HK-2 (cell line): Measurements from ENCODE around the gene CHRDL1.

Experiments
- DNase-seq: peaks from one replicate; pipeline ENCODE4 v3.0.0-alpha.2; 2018; ENCODE audit not compliant: unreplicated experiment

The CHRDL1 gene

DNA sequence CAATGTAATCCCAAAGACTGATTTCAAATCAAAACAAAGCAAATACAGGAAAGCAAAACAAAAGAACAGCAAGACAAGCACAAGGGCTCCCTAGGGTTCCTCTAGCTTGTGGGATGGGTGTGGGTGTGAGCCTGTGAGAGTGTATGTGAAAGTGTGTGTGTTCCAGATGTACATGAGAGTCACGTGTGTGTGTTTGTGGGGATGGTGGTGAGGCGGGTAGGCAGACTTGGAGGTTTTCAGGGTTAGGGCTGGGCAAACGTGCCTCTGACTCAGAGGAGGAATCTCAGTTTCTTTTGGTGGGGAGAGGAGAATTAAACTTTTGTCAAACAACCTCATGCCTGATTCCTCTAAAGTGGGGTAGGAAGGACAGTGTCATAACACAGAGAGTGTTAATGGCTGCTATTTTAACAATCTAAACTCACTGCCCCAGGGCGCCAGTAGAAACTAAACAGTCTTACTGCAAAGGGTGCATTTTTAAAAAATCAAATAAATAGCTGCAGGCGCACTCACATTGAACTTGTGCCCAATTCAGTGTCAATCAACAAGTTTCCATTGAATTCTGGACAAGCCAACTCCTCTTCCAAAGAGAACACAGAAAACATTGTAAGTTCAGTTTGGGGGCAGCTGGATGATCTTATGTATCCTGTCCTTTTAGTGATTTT is 51.8 kb downstream of the CHRDL1 start:
- DNase-seq, result no peak

DNA sequence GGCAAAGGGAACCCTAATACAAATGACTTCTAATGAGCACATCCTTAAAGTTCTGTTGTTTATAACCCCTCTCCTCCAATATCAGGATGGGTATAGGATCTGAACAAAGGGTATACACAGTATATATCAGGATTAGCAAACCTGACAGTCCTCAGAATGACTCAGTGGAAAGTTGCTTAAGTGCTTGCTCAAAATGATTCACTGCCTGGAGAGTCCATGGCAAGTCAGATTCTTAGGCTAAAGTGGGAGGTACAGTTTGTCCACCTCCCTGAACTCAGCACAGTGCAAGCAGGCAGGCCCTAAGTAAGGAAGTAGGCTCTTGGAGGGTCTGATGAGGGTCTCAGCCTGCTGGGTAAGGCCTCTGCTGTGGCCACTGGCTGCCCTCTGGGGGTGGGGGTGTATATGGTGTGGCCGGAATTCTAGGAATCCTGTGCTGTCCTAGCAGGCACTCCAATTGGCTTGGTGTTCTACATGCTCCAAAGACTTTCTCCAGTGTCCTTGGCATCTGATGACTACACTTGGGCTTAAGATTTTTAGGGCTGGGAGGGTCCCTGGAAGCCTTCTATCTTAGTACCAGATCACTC is 54.3 kb downstream of the CHRDL1 start:
- peak; percentile 36 for DNase-seq

DNA sequence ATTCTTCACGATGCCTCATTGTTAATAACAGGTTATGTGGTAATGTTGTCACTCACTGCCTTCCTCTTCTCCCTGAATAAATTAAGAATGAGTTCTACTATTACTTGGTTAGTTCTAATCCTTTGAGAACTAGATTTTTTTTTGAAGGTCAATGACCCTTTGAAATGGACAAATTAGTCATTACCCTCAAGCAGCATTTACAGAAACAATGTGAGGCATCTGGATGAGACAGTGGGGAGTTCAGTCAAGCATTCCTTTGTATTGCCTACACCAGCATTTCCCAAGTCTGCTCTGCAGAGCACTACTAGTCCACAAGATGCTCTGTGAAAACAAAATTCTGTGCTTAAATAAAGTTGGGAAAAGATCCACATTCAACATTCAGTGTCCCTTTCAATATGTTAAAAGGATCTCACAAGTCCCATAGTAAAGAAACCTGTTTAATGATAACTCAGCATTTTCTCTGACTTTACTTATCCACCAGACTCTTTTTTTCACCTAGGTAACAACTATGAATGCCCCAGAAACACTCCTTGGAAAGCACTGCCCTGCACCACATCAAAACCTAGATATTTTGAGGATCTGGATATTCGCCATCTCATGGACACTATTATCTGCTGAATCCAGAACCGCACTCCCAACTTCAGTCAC is 60.6 kb downstream of the CHRDL1 start:
- no peak for DNase-seq

DNA sequence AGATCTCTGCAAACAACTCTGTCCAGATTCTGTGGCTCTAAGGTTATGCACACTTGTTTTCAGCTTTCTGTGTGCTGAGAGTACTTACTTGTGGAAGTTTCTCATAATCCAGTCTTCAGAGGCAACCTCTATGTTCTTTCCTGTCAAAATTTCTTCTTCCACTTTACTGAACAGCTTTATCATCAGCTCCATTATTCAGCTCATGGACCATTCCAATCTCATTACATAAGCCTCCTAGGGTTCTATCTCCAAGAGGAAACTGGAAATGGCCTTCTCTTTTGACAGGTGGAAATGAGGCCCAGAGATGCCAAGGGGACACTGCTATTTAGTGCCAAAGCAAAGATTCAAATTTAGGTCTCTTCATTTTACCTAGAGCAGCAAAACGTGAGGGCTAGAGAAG is 61.3 kb downstream of the CHRDL1 start:
- no peak for DNase-seq

DNA sequence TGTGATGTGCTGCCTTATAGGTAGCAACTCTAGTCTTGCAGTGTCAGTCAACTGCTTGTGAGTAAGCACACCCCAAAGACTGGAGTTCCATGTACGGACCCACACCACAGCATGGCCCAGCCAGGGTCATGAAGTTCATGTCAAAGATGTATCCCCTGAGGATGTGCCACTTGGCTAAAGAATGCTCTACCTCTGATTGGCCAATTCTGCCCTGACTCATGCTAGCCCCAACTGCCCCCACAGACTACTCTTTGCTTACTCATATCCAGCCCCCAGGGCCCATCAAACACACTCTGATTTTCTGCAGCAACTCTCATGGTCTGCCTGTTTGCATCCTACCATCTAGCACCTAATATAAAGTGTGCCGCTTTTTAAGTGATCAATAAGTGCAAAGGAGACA is 62.5 kb downstream of the CHRDL1 start:
- peak; percentile 20 for DNase-seq

DNA sequence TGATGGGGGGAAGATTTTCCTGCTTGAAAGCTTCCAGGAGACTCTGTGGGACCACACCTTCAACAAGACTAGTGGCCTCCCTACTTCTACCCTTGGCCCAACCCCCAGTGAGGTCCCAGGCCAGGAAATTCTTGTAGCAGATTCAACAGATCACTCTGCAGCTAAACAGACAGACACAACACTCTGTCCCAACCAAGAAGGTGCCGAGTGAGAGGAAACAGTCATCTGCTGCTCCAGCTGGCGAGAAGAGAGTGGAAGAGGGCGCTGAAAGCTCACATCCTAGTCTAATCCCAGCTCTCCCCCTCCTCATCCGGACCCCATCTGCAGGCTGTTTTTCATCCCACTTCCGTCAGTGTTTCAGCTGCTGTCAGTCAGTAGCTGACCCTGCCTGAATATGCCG is 63.4 kb downstream of the CHRDL1 start:
- DNase-seq, result no peak

DNA sequence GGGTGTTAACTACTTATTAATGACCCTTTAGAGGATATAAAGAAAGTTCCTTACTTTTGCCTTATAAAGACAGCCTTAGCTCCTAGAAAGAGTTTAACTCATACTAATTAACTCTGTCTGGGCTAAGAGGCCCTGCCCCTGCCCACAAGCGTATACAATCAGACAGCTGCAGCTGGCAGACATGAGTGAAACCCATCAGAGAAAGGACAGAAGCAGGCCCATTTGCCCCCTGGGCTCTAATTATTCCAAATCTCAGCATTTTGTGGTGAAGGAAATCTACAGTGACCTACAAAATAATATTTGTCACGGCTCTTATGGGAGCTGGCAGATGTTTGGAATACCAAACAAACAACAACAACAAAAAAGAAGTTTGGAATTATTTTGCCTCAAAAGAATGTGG is 71.8 kb downstream of the CHRDL1 start:
- DNase-seq, result no peak

DNA sequence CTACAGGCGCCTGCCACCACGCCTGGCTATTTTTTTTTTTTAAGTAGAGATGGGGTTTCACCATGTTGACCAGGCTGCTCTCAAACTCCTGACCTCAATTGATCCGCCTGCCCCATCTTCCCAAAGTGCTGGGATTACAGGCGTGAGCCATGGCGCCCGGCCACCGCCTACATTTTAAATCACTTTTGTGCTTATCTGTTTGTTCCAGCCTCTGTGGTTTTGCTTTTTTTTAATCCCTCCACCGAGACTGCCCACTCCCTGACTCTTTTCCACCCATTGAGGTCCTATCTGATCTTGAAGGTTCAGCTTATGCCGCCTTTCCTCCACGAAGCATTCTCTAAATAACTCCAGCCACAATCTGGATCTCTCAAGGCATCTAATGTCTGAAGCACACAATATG is 73.5 kb downstream of the CHRDL1 start:
- DNase-seq, result no peak

DNA sequence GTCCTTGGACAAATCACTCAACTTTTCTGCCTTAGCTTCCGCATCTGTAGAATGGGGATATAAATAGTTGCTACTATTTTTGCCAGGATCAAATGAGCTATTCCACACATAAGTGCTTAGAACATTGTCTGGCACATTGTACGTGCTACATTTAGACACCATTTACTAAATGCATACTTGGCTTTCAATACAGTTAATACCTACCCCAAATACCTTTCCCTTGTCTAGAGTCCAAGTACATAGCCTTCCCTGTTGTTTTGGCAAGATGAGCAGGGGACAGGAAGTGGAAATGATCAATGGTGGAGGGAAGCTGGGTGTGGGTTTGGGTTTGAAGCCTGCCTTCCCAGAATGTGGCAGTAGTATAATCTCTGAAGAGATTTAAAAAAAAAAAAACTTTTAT is 82.0 kb downstream of the CHRDL1 start:
- no peak for DNase-seq

DNA sequence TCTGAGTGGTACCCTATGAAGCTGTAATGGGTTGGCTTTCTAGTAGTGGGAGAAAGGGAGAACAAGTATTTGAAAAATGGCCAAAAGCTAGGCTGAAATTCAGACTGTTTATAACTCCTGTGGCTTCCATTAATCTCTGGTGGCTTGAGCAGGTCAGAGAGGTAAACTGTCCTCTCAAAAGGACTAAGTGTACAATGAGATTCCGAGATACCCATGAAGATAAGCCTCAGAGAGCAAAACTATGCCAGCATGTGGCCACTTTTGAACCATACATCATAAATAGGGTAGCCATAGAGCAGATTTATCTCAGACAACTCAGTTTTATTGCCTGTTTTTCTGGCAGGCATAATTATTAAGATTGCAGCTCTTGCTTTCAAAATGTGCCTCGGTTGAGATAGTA is 89.2 kb downstream of the CHRDL1 start:
- no peak for DNase-seq

DNA sequence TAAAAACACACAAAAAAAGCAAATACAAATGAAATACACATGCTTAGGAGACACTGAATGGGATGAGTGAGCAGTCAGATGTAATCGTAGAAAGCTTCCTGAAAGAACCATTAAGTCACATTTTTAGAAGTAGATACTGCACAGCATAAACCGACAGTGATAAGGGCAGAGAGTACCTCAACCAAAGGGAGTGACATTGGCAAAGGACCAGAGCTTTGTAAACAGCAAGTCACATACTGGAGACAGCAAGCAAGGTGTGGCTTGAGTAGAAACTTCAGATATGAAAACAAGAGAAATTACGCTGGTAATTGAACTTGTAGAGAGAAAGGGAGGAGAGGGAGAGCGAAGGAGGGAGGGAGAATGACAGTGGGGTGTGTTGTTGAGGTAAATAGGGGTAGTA is 92.0 kb downstream of the CHRDL1 start:
- DNase-seq, result no peak

DNA sequence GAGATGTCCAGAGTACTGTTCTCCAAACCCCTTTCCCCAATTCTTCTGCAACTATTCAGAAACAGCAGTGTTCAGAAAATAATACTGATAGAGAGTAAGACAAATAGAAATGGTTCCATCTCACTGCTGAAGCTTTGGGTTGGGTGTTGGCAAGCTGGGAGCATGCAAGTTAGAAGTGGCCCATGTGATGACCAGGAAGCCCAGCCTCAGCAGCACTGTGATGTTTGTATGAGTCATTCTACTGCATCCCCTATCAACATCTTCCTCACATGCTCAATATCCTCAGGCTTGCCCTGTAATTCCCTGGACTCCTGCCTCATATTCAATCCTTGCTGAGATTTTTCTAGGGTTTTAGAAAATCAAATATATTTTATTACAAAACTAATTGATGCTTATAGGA is 96.5 kb downstream of the CHRDL1 start:
- peak; percentile 3 for DNase-seq

DNA sequence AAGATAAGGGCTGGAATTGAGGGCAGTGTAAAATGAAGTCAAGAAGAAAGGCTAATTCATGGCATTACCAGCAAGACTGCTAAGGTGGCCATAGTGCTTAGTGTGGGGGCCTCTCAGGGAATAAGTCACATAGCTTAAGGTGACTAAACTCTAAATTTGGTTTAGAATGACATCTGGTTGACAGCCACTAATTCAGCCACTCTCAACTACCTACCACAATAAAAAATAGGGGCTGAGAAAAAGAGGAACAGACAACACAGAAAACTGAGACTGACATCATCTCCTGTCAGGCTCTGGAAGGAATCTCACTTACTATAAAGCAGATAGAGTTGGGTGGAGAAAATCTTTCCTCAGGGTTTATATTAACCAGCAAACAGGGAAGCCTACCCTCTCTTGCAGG is 96.9 kb downstream of the CHRDL1 start:
- no peak for DNase-seq

DNA sequence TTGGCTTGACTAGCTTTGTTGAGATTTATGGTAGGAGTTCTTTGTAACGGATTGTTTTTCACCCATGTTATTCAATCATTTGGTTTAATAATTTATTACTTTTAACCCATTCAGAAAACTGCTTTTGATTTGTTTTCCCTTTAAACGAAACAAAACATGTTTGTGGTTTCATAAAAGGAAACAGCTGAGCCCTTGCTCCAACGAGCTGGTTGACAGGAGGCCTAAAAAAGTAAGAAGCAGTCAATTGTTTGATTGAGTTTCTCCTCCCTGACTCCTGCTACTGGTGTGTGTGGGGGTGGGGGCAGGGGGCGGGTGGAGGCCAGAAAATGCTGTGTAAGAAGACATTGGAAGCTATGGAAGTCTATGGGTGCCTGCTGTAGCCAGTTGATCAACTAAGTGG is 102.8 kb downstream of the CHRDL1 start:
- DNase-seq, result no peak

DNA sequence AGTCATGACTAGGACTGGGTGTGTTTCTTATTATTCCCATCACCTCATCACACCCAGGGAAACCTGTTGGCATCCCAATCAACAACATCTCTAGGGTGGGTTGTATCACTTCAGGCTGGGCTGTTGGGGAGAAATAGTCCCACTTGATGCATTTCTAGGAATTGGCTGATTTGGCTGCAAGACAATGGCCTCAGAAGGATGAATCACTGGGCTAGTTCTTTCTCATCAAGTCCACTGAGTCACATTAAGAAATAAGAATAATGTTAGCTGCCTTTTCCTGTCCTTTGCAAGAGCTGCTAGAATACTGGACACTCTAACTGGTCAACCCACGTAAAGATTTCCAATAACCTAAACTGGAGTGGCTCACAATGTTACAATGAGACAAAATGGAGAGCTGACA is 104.2 kb downstream of the CHRDL1 start:
- DNase-seq, result no peak

DNA sequence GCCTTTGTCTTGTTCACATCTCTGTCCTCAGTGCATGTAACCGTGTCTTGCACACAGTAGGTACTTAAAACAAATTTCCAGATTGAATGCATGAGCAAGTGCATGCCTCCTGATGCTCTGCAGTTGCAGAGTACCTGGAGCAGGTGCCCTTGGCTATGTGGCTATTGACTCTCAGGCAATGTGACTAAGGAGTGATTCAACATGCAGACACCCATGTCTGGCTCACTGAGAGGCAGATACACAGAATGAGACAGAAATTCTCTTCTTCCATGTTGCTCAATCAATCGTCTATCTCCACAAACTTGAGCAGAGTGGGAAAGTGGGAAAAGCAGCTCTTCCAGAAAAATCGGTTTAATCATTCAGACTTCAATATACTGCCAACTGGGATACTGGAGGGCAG is 111.0 kb downstream of the CHRDL1 start:
- no peak for DNase-seq

DNA sequence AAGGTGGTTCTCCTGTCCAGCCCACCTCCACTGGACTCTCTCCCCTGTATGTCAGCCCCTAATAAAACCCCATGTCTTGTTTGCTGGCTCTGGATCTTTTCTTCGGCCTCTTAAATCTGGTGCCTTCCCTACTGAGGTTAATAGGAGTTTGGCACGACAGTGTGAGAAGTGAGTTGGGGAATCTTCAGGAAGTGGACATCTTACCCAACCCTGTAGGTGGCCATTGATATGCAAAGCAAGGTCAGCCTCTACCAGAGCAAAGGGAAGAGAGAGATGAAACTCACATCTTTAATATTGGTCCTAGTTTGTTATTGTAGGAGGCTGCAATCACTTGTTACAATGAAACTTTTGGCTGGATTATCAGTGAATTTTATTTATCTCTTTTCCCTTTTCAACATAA is 111.7 kb downstream of the CHRDL1 start:
- no peak for DNase-seq

DNA sequence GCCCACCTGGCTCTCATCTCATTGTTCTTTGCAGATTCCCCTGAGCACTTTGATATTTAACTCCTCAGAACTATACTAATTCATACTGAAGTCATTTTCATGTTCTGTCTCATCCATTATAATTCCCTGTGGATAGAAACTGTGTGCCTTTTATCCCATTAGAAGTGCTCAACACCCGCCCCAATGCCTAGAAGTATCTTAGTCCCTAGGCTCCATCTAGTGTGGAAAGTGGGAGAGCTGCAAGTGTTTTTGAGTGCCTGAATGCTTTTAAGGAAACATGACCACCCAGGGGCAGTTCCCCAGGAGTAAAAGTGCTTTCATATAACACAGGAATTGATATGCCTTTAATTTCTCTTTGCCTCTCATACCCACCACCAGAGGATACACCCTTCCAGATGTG is 117.0 kb downstream of the CHRDL1 start:
- no peak for DNase-seq

DNA sequence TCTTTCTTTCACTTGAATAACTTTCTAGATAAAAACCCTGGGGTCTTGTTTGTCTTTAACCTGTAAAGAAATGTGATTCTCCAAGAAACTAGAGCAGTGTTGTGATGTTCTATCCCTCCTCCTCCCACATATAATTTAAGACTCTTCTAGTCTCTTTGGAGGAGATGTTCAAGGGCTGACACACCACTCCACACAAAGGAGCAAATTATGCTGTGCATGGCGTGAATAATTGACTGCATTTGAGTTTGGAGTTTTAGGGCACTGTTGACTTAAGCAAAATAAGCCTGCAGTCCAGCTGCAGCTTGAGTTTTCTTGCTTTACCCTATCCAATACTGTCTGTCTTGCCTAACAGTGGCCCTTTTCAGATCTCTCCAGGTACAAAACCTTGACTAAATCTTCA is 119.7 kb downstream of the CHRDL1 start:
- DNase-seq, result no peak

DNA sequence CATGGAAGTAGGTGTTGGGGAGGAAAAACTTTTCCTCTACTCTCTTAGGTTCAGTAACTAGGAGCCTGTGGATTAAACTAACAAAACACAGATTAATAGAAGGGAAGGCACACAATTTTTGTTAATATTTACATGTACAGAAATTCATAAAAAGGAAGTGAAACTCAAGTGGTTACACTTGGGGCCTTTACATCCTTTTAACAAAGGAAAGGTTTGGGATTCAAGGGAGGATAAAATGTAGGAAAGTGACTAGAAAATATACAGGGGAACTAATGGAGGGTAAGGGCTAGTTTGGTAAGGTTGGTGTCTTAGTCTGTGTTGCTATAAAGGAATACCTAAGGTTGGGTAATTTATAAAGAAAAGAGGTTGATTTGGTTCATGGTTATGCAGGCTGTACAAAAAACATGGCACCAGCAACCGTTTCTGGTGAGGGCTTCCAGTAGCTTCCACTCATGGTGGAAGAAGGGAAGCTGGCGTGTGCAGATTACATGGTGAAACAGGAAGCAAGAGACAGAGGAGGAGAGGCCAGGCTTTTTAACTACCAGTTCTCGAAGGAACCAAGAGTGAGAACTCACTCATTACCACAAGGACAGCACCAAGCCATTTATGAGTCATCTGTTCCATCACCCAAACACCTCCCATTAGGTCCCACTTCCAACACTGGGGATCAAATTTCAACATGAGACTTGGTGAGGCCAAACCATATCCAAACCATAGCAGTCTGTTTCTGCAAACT is 124.4 kb downstream of the CHRDL1 start:
- peak; percentile 3 for DNase-seq

DNA sequence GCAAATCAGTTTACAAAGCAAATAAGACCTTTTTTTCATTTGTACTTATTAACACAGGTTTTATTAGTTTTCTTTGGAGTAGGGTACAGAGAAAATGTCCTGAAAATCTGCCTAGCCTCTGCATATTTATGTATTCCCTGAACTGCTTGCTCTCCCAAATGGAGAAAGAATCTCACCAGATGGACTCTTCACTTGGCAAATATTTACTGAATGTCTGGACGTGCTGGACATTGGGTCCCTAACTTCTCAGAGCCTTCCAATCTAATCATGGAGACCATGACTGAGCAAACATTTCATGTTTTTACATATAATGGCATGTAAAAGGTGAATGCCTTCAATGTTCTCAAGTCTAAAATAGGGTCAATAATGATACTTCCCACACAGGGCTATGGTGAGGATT is 126.0 kb downstream of the CHRDL1 start:
- DNase-seq, result no peak

DNA sequence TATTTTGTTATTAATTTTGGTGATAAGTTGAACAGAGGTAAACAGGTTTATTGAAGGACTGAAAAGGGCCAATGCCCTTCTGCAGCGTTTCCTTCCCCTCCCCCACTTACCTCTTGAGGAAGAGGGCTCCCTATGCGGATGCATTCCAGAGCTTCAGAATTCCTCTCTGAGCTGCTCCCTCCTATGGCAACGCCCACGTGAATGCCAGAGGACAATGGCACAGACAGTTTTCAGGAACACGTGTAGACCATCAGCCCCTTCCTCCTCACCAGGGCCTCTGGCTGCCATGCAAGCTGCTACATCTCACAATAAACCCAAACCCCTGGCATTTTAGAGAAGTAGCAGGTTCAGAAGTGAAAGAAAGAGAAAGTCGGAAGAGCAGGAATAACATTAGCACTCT is 127.9 kb downstream of the CHRDL1 start:
- no peak for DNase-seq
